GM12878 (cell line): ENCODE data around the gene LTB.

Experiments
- CHD4 ChIP-seq: fragments of 200-600 bp; sonication (generic); IDR thresholded peaks from 2 replicates; pipeline ENCODE4 v1.6.1; 2016; ENCODE audit warnings: mild to moderate bottlenecking
- FOS ChIP-seq: IDR thresholded peaks from 3 replicates; pipeline ENCODE4 v1.6.1; 2011; ENCODE audit warnings: borderline replicate concordance; ENCODE audit not compliant: insufficient read length; ENCODE audit errors: extremely low read depth
- IKZF1 ChIP-seq: fragments of 450-650 bp; conservative IDR thresholded peaks from 2 replicates; pipeline ENCODE4 v1.6.1; 2017; ENCODE audit warnings: antibody characterized with exemption, mild to moderate bottlenecking
- JUND ChIP-seq: IDR thresholded peaks from 2 replicates; pipeline ENCODE4 v1.6.1; 2012; ENCODE audit warnings: low read depth, mild to moderate bottlenecking, low read length, improper control_type of control experiment, moderate library complexity
- LARP7 ChIP-seq: fragments of 450-650 bp; IDR thresholded peaks from 2 replicates; pipeline ENCODE4 v1.6.1; 2017; ENCODE audit warnings: mild to moderate bottlenecking
- PML ChIP-seq: IDR thresholded peaks from 2 replicates; pipeline ENCODE4 v1.6.1; 2012; ENCODE audit warnings: low read length, inconsistent platforms
- SIN3A ChIP-seq: IDR thresholded peaks from 2 replicates; pipeline ENCODE4 v1.6.1; 2012; ENCODE audit warnings: low read depth, low read length, improper control_type of control experiment
- SIX5 ChIP-seq: IDR thresholded peaks from 2 replicates; pipeline ENCODE4 v1.6.1; 2011; ENCODE audit warnings: mild to moderate bottlenecking, low read depth, low read length, moderate library complexity; ENCODE audit not compliant: severe bottlenecking
- YY1 ChIP-seq: IDR thresholded peaks from 2 replicates; pipeline ENCODE4 v1.6.1; 2011; ENCODE audit warnings: low read depth, mild to moderate bottlenecking, low read length
- TF ChIP-seq, protein P1 (sequence below), 3 experiments: IDR thresholded peaks in 2 of 3; conservative IDR thresholded peaks in 1 of 3; 2 replicates each; pipeline ENCODE4 v1.5.1; 2011; ENCODE audit warnings: low read depth in 3 of 3, low read length in 3 of 3, mild to moderate bottlenecking in 3 of 3, control low read depth in 2 of 3, moderate library complexity in 2 of 3, inconsistent platforms in 1 of 3, mixed read lengths in 1 of 3; ENCODE audit not compliant: control insufficient read depth in 2 of 3, insufficient read depth in 1 of 3; ENCODE audit errors: extremely low read depth in 1 of 3
- TF ChIP-seq, protein P2 (sequence below): IDR thresholded peaks from 2 replicates; pipeline ENCODE4 v1.6.1; 2011; ENCODE audit warnings: mild to moderate bottlenecking, low read depth, low read length, moderate library complexity; ENCODE audit not compliant: insufficient replicate concordance

- TF ChIP-seq, protein P1, sequence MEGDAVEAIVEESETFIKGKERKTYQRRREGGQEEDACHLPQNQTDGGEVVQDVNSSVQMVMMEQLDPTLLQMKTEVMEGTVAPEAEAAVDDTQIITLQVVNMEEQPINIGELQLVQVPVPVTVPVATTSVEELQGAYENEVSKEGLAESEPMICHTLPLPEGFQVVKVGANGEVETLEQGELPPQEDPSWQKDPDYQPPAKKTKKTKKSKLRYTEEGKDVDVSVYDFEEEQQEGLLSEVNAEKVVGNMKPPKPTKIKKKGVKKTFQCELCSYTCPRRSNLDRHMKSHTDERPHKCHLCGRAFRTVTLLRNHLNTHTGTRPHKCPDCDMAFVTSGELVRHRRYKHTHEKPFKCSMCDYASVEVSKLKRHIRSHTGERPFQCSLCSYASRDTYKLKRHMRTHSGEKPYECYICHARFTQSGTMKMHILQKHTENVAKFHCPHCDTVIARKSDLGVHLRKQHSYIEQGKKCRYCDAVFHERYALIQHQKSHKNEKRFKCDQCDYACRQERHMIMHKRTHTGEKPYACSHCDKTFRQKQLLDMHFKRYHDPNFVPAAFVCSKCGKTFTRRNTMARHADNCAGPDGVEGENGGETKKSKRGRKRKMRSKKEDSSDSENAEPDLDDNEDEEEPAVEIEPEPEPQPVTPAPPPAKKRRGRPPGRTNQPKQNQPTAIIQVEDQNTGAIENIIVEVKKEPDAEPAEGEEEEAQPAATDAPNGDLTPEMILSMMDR (IDR thresholded peaks at IDR 0.05 in 2 of 3, conservative IDR thresholded peaks at IDR 0.05 in 1 of 3; ENCODE audit: control insufficient read depth in 2 of 3, extremely low read depth in 1 of 3, insufficient read depth in 1 of 3, low read depth in 3 of 3, low read length in 3 of 3): no peak
- no peak for TF ChIP-seq FOS
- TF ChIP-seq, protein P2, sequence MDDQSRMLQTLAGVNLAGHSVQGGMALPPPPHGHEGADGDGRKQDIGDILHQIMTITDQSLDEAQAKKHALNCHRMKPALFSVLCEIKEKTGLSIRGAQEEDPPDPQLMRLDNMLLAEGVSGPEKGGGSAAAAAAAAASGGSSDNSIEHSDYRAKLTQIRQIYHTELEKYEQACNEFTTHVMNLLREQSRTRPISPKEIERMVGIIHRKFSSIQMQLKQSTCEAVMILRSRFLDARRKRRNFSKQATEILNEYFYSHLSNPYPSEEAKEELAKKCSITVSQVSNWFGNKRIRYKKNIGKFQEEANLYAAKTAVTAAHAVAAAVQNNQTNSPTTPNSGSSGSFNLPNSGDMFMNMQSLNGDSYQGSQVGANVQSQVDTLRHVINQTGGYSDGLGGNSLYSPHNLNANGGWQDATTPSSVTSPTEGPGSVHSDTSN: no peak
- no peak for TF ChIP-seq LARP7
- no peak for TF ChIP-seq JUND
- TF ChIP-seq PML: no peak
- TF ChIP-seq YY1: no peak
- TF ChIP-seq CHD4: no peak
- no peak for TF ChIP-seq SIX5
- TF ChIP-seq IKZF1: no peak
- no peak for TF ChIP-seq SIN3A
Measured at GRCh38 chr6:31631681-31632278, 49.6 kb upstream of the LTB start.
